GM12878 (cell line): ENCODE results near the gene PALLD. TPM values are rescaled to one million over a fixed set of nuclear protein-coding genes. Genes with fewer than 3 reads are reported as not detected.

Experiments used
- ATAC-seq: fragments of 200-7000 bp; cut with Tn5 transposase; 3 replicates; pipeline ENCODE4 v1.9.1; 2020; ENCODE audit warnings: mild to moderate bottlenecking, moderate library complexity
- BruUV-seq: library from RNA; stranded (reverse); fragments of 400-500 nt; replicated peaks from 2 replicates; lab custom pipeline; 2021; lab: Mats Ljungman, UMichigan
- CTCF ChIA-PET: fragments of 300-600 bp; sonication (Branson Sonifier 250); formaldehyde crosslinking; extraction: SDS; loops from one replicate; lab custom pipeline; 2021; ENCODE audit warnings: inconsistent platforms; lab: Yijun Ruan, JAX
- POLR2A ChIA-PET: fragments of 350-600 bp; formaldehyde crosslinking; extraction: SDS; loops from one replicate; lab custom pipeline; 2021; ENCODE audit warnings: inconsistent platforms; lab: Charles Lee
- RAD21 ChIA-PET: fragments of 300-600 bp; sonication (Branson Sonifier 250); formaldehyde crosslinking; loops from one replicate; lab custom pipeline; 2023; ENCODE audit warnings: antibody characterized with exemption; ENCODE audit not compliant: unreplicated experiment; lab: Charles Lee
- SMC1A ChIA-PET: fragments of 300-600 bp; sonication (Branson Sonifier 250); formaldehyde crosslinking; loops from one replicate; lab custom pipeline; 2023; ENCODE audit not compliant: unreplicated experiment, uncharacterized antibody; lab: Charles Lee
- DNase-seq: peaks from one replicate; pipeline ENCODE4 v3.0.0-alpha.2; 2011; ENCODE audit warnings: low read depth, low spot score
- FAIRE-seq: peaks from 3 replicates; lab custom pipeline; 2011; peaks lifted over from hg19 to GRCh38; lab: Jason Lieb, UNC
- H2AFZ ChIP-seq: 2 replicates; pipeline ENCODE4 v1.6.0; 2011; ENCODE audit warnings: low read depth, low read length, control low read depth; ENCODE audit not compliant: control insufficient read depth
- H3K27ac ChIP-seq: 2 replicates; pipeline ENCODE4 v1.5.1; 2011; ENCODE audit warnings: control low read depth; ENCODE audit not compliant: control insufficient read depth, insufficient read depth
- H3K27me3 ChIP-seq, 2 experiments: replicated peaks in 1 of 2; 2 replicates each; pipeline versions ENCODE4 v1.6.0 to v1.6.1; 2011; ENCODE audit warnings: low read length in 1 of 2; ENCODE audit not compliant: control insufficient read depth in 2 of 2, insufficient read depth in 2 of 2
- H3K36me3 ChIP-seq, 2 experiments: 2 replicates each; pipeline ENCODE4 v1.5.1; 2011; ENCODE audit warnings: low read length in 1 of 2; ENCODE audit not compliant: control insufficient read depth in 2 of 2, insufficient read depth in 2 of 2
- H3K4me1 ChIP-seq: 2 replicates; pipeline ENCODE4 v1.6.1; 2011; ENCODE audit warnings: mild to moderate bottlenecking, low read length, moderate library complexity, mixed read lengths; ENCODE audit not compliant: control insufficient read depth, insufficient read depth
- H3K4me2 ChIP-seq: 2 replicates; pipeline ENCODE4 v1.6.0; 2011; ENCODE audit warnings: control low read depth; ENCODE audit not compliant: control insufficient read depth, insufficient read depth
- H3K4me3 ChIP-seq: fragments of 200-600 bp; sonication (generic); 2 replicates; pipeline ENCODE4 v1.5.1; 2016
- H3K79me2 ChIP-seq: 2 replicates; pipeline ENCODE4 v1.6.0; 2011; ENCODE audit warnings: low read length; ENCODE audit not compliant: control insufficient read depth, insufficient read depth
- H3K9ac ChIP-seq: 2 replicates; pipeline ENCODE4 v1.8.0; 2011; ENCODE audit warnings: low read length, control low read depth, mixed read lengths; ENCODE audit not compliant: control insufficient read depth, insufficient read depth
- H3K9me3 ChIP-seq: replicated peaks from 3 replicates; pipeline ENCODE4 v1.5.1; 2011; ENCODE audit warnings: mild to moderate bottlenecking, low read length; ENCODE audit not compliant: control insufficient read depth, insufficient read depth
- H4K20me1 ChIP-seq: 2 replicates; pipeline ENCODE4 v1.6.0; 2011; ENCODE audit not compliant: control insufficient read depth, insufficient read depth
- BCL11A ChIP-seq: IDR thresholded peaks from 2 replicates; pipeline ENCODE4 v1.6.1; 2011; ENCODE audit warnings: low read depth, low read length
- BHLHE40 ChIP-seq, 2 experiments: fragments of 450-650 bp in 1 of 2; IDR thresholded peaks; 2 replicates each; pipeline ENCODE4 v1.6.1; 2011 to 2017; ENCODE audit warnings: low read depth in 2 of 2, borderline replicate concordance in 1 of 2, improper control_type of control experiment in 1 of 2, low read length in 1 of 2, mild to moderate bottlenecking in 1 of 2
- CEBPZ ChIP-seq: fragments of 150-350 bp; IDR thresholded peaks from 2 replicates; pipeline ENCODE4 v1.6.1; 2016; ENCODE audit warnings: low read depth, low read length
- CREB1 ChIP-seq: IDR thresholded peaks from 2 replicates; pipeline ENCODE4 v1.6.1; 2012; ENCODE audit warnings: low read depth, mild to moderate bottlenecking, inconsistent platforms
- CREM ChIP-seq: IDR thresholded peaks from 2 replicates; pipeline ENCODE4 v1.6.1; 2014; ENCODE audit warnings: antibody characterized with exemption, low read depth
- HDGF ChIP-seq: fragments of 450-650 bp; IDR thresholded peaks from 2 replicates; pipeline ENCODE4 v1.6.1; 2016; ENCODE audit warnings: antibody characterized with exemption
- NFYB ChIP-seq: IDR thresholded peaks from 2 replicates; pipeline ENCODE4 v1.6.1; 2011; ENCODE audit warnings: low read depth, mild to moderate bottlenecking, low read length, improper control_type of control experiment, moderate library complexity; ENCODE audit not compliant: insufficient read depth
- NRF1 ChIP-seq: conservative IDR thresholded peaks from 2 replicates; pipeline ENCODE4 v1.6.1; 2011; ENCODE audit warnings: mild to moderate bottlenecking, low read depth, low read length, improper control_type of control experiment
- PAX5 ChIP-seq: IDR thresholded peaks from 2 replicates; pipeline ENCODE4 v1.6.1; 2011; ENCODE audit warnings: low read depth, low read length, borderline replicate concordance
- PML ChIP-seq: IDR thresholded peaks from 2 replicates; pipeline ENCODE4 v1.6.1; 2012; ENCODE audit warnings: low read length, inconsistent platforms
- RB1 ChIP-seq: fragments of 450-650 bp; formaldehyde crosslinking; IDR thresholded peaks from 2 replicates; pipeline ENCODE4 v1.6.1; 2017; ENCODE audit warnings: mild to moderate bottlenecking, borderline replicate concordance
- RBBP5 ChIP-seq: fragments of 200-600 bp; sonication (generic); conservative IDR thresholded peaks from 2 replicates; pipeline ENCODE4 v1.6.1; 2016
- TAF1 ChIP-seq: IDR thresholded peaks from 2 replicates; pipeline ENCODE4 v1.6.1; 2011; ENCODE audit warnings: mild to moderate bottlenecking, low read depth, low read length, borderline replicate concordance
- TCF12 ChIP-seq: IDR thresholded peaks from 2 replicates; pipeline ENCODE4 v1.6.1; 2011; ENCODE audit warnings: low read depth, mild to moderate bottlenecking, low read length
- ZNF24 ChIP-seq: fragments of 450-650 bp; IDR thresholded peaks from 2 replicates; pipeline ENCODE4 v1.6.1; 2017; ENCODE audit warnings: antibody characterized with exemption, mild to moderate bottlenecking
- WGBS: methylation state at CpG from one replicate; pipeline ENCODE4 v1.1.6; 2016; ENCODE audit warnings: low lambda C conversion rate; ENCODE audit not compliant: insufficient replicate concordance, insufficient coverage; ENCODE audit errors: missing lambda C conversion rate; 5-methylcytosine and 5-hydroxymethylcytosine counted together
- in situ Hi-C: fragments of 300-500 bp; cut with MboI; formaldehyde crosslinking; loops from 9 replicates; pipeline ENCODE4 v1.14.3; 2018; ENCODE audit warnings: mixed read lengths
- intact Hi-C: fragments of 100-400 bp; cut with micrococcal nuclease; formaldehyde crosslinking; loops from one replicate; pipeline ENCODE4 v1.14.2; 2022; ENCODE audit not compliant: unreplicated experiment
- polyA plus RNA-seq, 11 experiments: library from polyadenylated mRNA; depleted of rRNA in 4 of 11; unstranded in 6 of 11; stranded (reverse) in 5 of 11; fragments of >200 nt; fragmentation: Nextera tagmentation in 4 of 11; fragmentation: Illumina TruSeq in 1 of 11; extraction: Ambion mirVana in 4 of 11; extraction: Trizol in 1 of 11; gene quantifications; 1 replicate in 1 of 11; 2 replicates in 10 of 11; pipeline versions ENCODE4 v1.2.1 to v1.2.3, GENCODE V29; 2011 to 2016; ENCODE audit warnings: inconsistent platforms in 2 of 11, missing spikeins in 2 of 11, low read depth in 1 of 11
- total RNA-seq, 4 experiments: library from RNA; depleted of rRNA in 3 of 4; stranded (reverse); fragments of >200 nt in 3 of 4; fragmentation: Illumina TruSeq in 1 of 4; extraction: Trizol in 1 of 4; gene quantifications; 2 replicates each; pipeline versions ENCODE4 v1.2.1 to v1.2.3, GENCODE V29; 2013 to 2021

Gene PALLD
- total and polyA plus RNA-seq, 10 of the 15 experiments (the other 5 are each of a cell fraction or from before 2014, with no cell fraction given), result 1.0 to 7.7 (median 1.7) TPM

- TF ChIP-seq TCF12, result no peak
- no peak for TF ChIP-seq RBBP5
- no peak for TF ChIP-seq RB1
- TF ChIP-seq PML, result no peak
- no peak for TF ChIP-seq CREB1
- TF ChIP-seq NRF1, result no peak
- TF ChIP-seq ZNF24, result 0 out of 2 replicates have a peak, but pooled peaks have one; percentile 12
- TF ChIP-seq PAX5, result no peak
Measured at GRCh38 chr4:168731706-168732414, 235.0 kb downstream of the PALLD start (continued).

GRCh38 chr4:168732714-168733113 lies 235.9 kb downstream of the PALLD start:
- no peak for FAIRE-seq
- CTCF ChIA-PET, result interaction anchor here (1.2 to 3.4 kb wide), 3 partner anchors 11 to 147 kb away, joined by 3 to 31 read pairs (median 5); no protein-coding TSS in a partner anchor

More at GRCh38 chr4:168732714-168733113, 235.9 kb downstream of the PALLD start:
- Histone ChIP-seq H3K27ac (no peak overlapping the region), H3K79me2 (no peaks in the 10 kb centered on the region), H3K27me3 (no peaks in the 10 kb centered on the region), H3K9ac (no peak overlapping the region), H4K20me1 (no peaks in the 10 kb centered on the region), H3K4me3 (no peak overlapping the region), H2AFZ (no peak overlapping the region), H3K4me2 (no peak overlapping the region), H3K9me3 (no peaks in the 10 kb centered on the region; the same call in 2 of the 3 replicates), H3K36me3 (no peaks in the 10 kb centered on the region), H3K4me1 (no peaks in the 10 kb centered on the region)
- intact Hi-C loops, result no loop called here
- in situ Hi-C loops, result no loop called here
- no TSS peak for BruUV-seq
- ChIA-PET POLR2A (interaction anchor here (0.6 kb wide), 1 partner anchor 11 kb away, joined by 3 read pairs; no protein-coding TSS in a partner anchor), SMC1A (interaction anchor here (0.8 to 5.6 kb wide), 8 partner anchors 9 to 145 kb away, joined by 3 to 42 read pairs (median 3); no protein-coding TSS in a partner anchor), RAD21 (interaction anchor here (1.0 to 3.0 kb wide), 5 partner anchors 17 to 166 kb away, joined by 3 to 21 read pairs (median 3); no protein-coding TSS in a partner anchor)
- 83% methylated on average over 2 of the region's 2 CpGs for WGBS
- DNase-seq, result no peak
- ATAC-seq, result no peak
- TF ChIP-seq TAF1, result no peak
- no peak for TF ChIP-seq CREM
- no peak for TF ChIP-seq BHLHE40 (IDR thresholded peaks at IDR 0.05; ENCODE audit: borderline replicate concordance in 1 of 2, low read depth in 2 of 2, low read length in 1 of 2)
- no peak for TF ChIP-seq NFYB
- no peak for TF ChIP-seq BCL11A
- no peak for TF ChIP-seq HDGF
- TF ChIP-seq TCF12, result no peak
- no peak for TF ChIP-seq CEBPZ
- TF ChIP-seq, all 136 proteins: peak for 0
